PFSK-1 (cell line): Measurements from ENCODE around the gene CHAD.

Experiments used
- FOXP2 ChIP-seq: optimal IDR thresholded peaks from 2 replicates; pipeline ENCODE3; 2011; ENCODE audit warnings: borderline replicate concordance, control low read depth, inconsistent platforms; ENCODE audit not compliant: insufficient read depth; ENCODE audit errors: extremely low read length, extremely low read depth
- POLR2AphosphoS5 ChIP-seq: IDR thresholded peaks from 2 replicates; pipeline ENCODE4 v1.6.1; 2012; ENCODE audit warnings: low read depth, mild to moderate bottlenecking, control low read depth, low read length, moderate library complexity
- REST ChIP-seq, 2 experiments: IDR thresholded peaks; 2 replicates each; pipeline versions ENCODE4 v1.6.1 to v1.8.0; 2011 to 2012; ENCODE audit warnings: low read depth in 2 of 2, low read length in 2 of 2, control low read depth in 1 of 2, inconsistent platforms in 1 of 2, mild to moderate bottlenecking in 1 of 2, moderate library complexity in 1 of 2; ENCODE audit not compliant: insufficient read depth in 1 of 2
- SIN3A ChIP-seq: IDR thresholded peaks from 2 replicates; pipeline ENCODE4 v1.6.1; 2012; ENCODE audit warnings: mild to moderate bottlenecking, low read length, moderate library complexity, borderline replicate concordance; ENCODE audit not compliant: insufficient read depth
- TAF1 ChIP-seq: IDR thresholded peaks from 2 replicates; pipeline ENCODE4 v1.6.1; 2012; ENCODE audit warnings: low read length, control low read depth, borderline replicate concordance; ENCODE audit not compliant: insufficient read depth

Gene CHAD

DNA sequence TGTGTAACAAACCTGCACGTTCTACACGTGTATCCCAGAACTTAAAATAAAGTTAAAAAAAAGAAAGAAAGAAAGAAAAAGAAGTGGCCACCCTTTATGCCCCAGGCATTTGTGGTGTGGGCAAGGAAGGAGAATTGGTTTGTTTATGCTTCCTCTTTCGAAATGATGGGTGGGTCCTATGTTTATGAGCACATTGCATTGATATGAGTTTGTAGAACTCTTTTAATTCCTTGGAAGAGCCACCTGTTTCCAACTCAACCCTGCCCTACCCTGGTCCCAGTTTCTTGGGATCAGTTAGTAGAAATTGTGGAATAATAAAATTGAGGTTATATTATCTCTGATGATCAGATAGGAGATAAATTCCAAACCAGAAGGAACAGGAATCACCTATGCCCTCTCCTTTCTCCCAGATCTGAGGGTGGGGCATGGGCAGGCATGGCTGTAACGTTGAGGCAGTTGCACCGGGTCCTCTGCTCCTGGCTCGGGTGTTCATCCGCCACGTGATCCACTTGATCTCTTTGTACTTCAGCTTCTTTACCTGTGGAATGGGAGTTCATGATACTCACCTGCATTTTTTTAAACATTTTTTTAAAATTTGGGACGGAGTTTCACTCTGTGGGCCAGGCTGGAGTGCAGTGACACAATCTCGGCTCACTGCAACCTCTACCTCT is 15.9 kb downstream of the CHAD start:
- TF ChIP-seq POLR2AphosphoS5 (no peak), REST (IDR thresholded peaks at IDR 0.05; ENCODE audit: insufficient read depth in 1 of 2, low read depth in 2 of 2, low read length in 2 of 2) (no peak)

DNA sequence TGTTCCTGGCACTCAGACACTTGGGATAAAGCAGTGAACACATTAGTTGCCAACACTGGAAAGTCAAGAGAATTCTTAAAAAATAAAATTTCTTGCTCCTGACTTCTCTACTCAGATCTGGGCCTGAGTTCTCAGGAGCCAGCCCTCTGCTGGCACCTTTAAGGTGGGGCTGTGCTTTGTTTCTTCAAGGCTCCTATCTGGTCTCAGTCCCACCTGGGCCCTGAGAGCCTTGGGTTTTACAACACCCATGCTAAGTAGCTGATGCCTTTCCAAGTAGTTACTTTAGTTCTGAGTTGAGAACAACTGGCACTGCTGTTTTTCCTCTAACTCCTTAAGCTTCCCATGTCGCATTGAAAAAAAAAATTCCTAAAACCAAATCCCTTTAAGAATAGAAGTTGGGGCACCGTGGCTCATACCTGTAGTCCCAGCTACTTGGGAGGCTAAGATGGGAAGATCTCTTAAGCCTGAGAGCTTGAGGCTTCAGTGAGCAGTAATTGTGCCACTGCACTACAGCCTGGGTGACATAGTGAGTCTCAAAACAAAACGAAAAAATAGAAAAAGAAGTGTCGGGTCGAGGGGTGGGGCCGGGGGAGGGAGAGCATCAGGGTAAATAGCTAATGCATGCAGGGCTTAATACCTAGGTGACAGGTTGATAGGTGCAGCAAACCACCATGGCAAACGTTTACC is 16.6 kb downstream of the CHAD start:
- TF ChIP-seq POLR2AphosphoS5 = no peak
- no peak for TF ChIP-seq REST (IDR thresholded peaks at IDR 0.05; ENCODE audit: insufficient read depth in 1 of 2, low read depth in 2 of 2, low read length in 2 of 2)
- TF ChIP-seq SIN3A = no peak
- no peak for TF ChIP-seq FOXP2
- TF ChIP-seq TAF1 = no peak

GRCh38 chr17:50448643-50449042 is 20.0 kb downstream of the CHAD start:
- TF ChIP-seq TAF1 (no peak), FOXP2 (no peak), SIN3A (no peak), POLR2AphosphoS5 (no peak), REST (IDR thresholded peaks at IDR 0.05; ENCODE audit: insufficient read depth in 1 of 2, low read depth in 2 of 2, low read length in 2 of 2) (no peak)

DNA sequence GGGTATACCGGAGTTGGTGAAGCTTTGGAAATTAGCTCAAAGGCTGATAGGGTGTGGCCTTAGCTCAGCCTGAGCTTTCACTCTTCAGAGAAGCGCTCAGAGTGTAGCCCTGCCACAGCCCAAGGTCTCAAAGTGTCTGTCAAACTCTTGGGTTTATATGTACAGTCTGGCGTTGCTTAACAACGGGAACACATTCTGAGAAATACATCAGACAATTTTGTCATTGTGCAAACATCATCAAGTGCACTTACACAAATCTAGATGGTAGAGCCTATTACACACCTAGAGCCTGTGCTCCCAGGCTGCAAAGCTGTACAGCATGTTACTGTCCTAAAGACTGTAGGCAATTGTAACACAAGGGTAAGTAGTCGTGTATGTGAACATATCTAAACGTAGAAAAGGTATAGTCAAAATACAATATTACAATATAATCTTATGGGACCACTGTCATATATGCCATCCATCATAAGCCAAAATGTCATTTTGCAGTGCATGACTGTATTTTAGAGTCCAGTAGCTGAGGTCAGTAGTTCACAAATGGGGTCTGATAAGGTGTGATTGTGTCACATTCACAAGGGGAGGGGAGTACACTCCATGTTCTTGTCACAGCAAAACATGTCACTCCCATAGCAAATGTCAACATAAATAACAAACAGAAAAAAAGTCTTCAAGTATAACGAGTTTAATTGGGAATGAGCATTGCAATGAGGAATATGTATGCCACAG is 20.6 kb downstream of the CHAD start:
- TF ChIP-seq TAF1 (no peak), FOXP2 (no peak), SIN3A (no peak), REST (IDR thresholded peaks at IDR 0.05; ENCODE audit: insufficient read depth in 1 of 2, low read depth in 2 of 2, low read length in 2 of 2) (no peak), POLR2AphosphoS5 (no peak)
